Measurements from ENCODE around the gene SLC8B1.

Gene SLC8B1

DNA sequence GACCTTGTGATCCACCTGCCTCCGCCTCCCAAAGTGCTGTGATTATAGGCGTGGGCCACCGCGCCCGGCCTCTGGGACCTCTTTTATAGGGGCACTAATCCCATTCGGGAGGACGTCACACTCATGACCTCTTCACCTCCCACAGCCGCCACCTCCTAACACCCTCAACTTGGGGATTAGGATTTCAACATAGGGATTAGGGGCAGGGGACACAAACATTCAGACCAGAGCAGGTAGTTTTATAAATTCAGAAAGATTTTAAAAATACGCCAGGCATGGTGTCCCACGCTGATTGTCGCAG lies 64.2 kb downstream of the SLC8B1 start (continued):
- TF ChIP-seq, protein P1, sequence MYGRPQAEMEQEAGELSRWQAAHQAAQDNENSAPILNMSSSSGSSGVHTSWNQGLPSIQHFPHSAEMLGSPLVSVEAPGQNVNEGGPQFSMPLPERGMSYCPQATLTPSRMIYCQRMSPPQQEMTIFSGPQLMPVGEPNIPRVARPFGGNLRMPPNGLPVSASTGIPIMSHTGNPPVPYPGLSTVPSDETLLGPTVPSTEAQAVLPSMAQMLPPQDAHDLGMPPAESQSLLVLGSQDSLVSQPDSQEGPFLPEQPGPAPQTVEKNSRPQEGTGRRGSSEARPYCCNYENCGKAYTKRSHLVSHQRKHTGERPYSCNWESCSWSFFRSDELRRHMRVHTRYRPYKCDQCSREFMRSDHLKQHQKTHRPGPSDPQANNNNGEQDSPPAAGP (tag by site-specific recombination; IDR thresholded peaks at IDR 0.05), result no peak
- TF ChIP-seq EGR2 (tag by site-specific recombination; IDR thresholded peaks at IDR 0.05; ENCODE audit: low read depth), result no peak
- TF ChIP-seq, protein P2, sequence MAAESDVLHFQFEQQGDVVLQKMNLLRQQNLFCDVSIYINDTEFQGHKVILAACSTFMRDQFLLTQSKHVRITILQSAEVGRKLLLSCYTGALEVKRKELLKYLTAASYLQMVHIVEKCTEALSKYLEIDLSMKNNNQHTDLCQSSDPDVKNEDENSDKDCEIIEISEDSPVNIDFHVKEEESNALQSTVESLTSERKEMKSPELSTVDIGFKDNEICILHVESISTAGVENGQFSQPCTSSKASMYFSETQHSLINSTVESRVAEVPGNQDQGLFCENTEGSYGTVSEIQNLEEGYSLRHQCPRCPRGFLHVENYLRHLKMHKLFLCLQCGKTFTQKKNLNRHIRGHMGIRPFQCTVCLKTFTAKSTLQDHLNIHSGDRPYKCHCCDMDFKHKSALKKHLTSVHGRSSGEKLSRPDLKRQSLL (tag by site-specific recombination; IDR thresholded peaks at IDR 0.05), result no peak
- TF ChIP-seq ZNF560 (tag by site-specific recombination; IDR thresholded peaks at IDR 0.05; ENCODE audit: borderline replicate concordance), result no peak
- no peak for TF ChIP-seq MYNN (tag by site-specific recombination; IDR thresholded peaks at IDR 0.05; ENCODE audit: borderline replicate concordance)
- no peak for TF ChIP-seq ZNF157 (tag by site-specific recombination; IDR thresholded peaks at IDR 0.05)
- no peak for TF ChIP-seq ZNF768 (tag by site-specific recombination; IDR thresholded peaks at IDR 0.05)
- no peak for TF ChIP-seq SP3 (tag by site-specific recombination; IDR thresholded peaks at IDR 0.05)
- TF ChIP-seq, protein P3, sequence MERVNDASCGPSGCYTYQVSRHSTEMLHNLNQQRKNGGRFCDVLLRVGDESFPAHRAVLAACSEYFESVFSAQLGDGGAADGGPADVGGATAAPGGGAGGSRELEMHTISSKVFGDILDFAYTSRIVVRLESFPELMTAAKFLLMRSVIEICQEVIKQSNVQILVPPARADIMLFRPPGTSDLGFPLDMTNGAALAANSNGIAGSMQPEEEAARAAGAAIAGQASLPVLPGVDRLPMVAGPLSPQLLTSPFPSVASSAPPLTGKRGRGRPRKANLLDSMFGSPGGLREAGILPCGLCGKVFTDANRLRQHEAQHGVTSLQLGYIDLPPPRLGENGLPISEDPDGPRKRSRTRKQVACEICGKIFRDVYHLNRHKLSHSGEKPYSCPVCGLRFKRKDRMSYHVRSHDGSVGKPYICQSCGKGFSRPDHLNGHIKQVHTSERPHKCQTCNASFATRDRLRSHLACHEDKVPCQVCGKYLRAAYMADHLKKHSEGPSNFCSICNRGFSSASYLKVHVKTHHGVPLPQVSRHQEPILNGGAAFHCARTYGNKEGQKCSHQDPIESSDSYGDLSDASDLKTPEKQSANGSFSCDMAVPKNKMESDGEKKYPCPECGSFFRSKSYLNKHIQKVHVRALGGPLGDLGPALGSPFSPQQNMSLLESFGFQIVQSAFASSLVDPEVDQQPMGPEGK (tag by site-specific recombination; IDR thresholded peaks at IDR 0.05), result no peak
- TF ChIP-seq ZNF658 (tag by site-specific recombination; IDR thresholded peaks at IDR 0.05), result no peak

DNA sequence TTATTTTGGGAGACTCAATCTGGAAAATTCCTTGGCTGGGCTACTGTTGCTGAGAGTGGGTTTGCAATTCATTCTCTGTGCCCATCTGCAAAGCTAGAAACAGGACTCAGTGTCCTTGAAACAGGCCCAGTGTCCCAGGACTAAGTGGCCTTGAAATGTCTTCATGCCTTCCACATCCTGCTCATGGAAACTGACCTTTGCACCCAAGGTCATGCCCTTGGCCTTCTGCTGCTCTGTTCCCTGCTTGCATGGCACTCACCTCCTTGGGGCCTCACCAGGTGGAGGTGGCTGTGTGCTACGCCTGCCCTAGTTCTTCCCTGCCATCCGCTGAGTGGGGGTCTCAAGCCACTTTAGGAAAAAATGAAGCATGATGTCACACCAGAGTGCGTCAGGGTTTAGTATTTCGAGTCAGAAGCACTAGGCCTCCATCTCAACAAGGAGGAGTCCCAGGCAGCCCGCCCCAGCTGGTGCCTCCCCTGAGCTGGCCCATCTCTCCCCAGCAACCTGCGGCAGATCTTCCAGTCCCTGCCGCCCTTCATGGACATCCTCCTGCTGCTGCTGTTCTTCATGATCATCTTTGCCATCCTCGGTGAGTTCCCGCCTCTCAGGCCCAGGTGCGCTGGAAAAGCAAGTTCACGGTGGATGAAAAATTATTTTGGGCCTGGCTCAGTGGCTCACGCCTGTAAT lies 65.5 kb downstream of the SLC8B1 start:
- CTCF ChIA-PET, result interaction anchor here (0.6 kb wide), 1 partner anchor 265 kb away, joined by 3 read pairs; no protein-coding TSS in a partner anchor
- H3K9me3 ChIP-seq (ENCODE audit: control insufficient read depth, insufficient read depth, low read depth, low read length), result no peaks in the 10 kb centered on the region
- TF ChIP-seq ZNF404 (tag by site-specific recombination; IDR thresholded peaks at IDR 0.05), result no peak
- no peak for TF ChIP-seq ZNF585B (tag by site-specific recombination; IDR thresholded peaks at IDR 0.05)
- no peak for TF ChIP-seq ZNF549 (tag by site-specific recombination; IDR thresholded peaks at IDR 0.05)
- TF ChIP-seq ZNF596 (tag by site-specific recombination; IDR thresholded peaks at IDR 0.05), result no peak
- TF ChIP-seq ZFP69B (tag by site-specific recombination; IDR thresholded peaks at IDR 0.05), result no peak
- TF ChIP-seq ZNF354C (tag by site-specific recombination; IDR thresholded peaks at IDR 0.05; ENCODE audit: borderline replicate concordance, low read depth), result no peak
- no peak for TF ChIP-seq ZNF600 (tag by site-specific recombination; IDR thresholded peaks at IDR 0.05)
- no peak overlapping the region for H3K4me3 ChIP-seq (ENCODE audit: low read depth, low read length)
- no peak overlapping the region for H3K27ac ChIP-seq (ENCODE audit: extremely low read depth, low read depth, low read length)
- H3K4me1 ChIP-seq (ENCODE audit: control insufficient read depth, insufficient read depth, low read length), result no peaks in the 10 kb centered on the region
- H3K36me3 ChIP-seq (ENCODE audit: control insufficient read depth in 2 of 2, insufficient read depth in 1 of 2, low read length in 2 of 2), result peaks cover 0 to 16% of the 10 kb centered on the region in 2 experiments; a peak in 1 of 3 replicates
- POLR2A ChIA-PET, result no interaction called here

DNA sequence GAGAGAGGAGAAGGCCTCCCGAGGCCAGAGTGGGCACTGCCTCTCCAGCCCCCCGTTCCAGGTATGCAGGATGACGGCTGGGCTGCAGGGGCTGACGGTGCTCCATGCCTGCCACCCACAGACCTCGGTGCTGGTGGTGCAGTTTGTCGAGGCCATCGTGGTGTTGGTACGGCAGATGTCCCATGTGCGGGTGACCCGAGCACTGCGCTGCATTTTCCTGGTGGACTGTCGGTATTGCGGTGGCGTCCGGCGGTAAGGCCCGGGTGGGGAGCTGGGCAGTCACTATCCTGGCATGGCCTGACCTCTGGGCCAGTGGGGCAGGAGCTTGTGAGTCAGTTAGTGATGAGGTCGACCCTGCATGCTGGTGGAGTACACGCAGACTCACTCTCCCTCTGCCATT lies 66.3 kb downstream of the SLC8B1 start:
- CTCF ChIA-PET, result no interaction called here
- no peaks in the 10 kb centered on the region for H3K9me3 ChIP-seq (ENCODE audit: control insufficient read depth, insufficient read depth, low read depth, low read length)
- H3K4me1 ChIP-seq (ENCODE audit: control insufficient read depth, insufficient read depth, low read length), result no peaks in the 10 kb centered on the region
- POLR2A ChIA-PET, result no interaction called here
- H3K27ac ChIP-seq (ENCODE audit: extremely low read depth, low read depth, low read length), result no peak overlapping the region
- H3K4me3 ChIP-seq (ENCODE audit: low read depth, low read length), result no peak overlapping the region
- peaks cover 0 to 16% of the 10 kb centered on the region in 2 experiments; a peak in 1 of 3 replicates for H3K36me3 ChIP-seq (ENCODE audit: control insufficient read depth in 2 of 2, insufficient read depth in 1 of 2, low read length in 2 of 2)
- TF ChIP-seq ZNF501 (tag by site-specific recombination; IDR thresholded peaks at IDR 0.05) (no peak), ZNF529 (tag by site-specific recombination; IDR thresholded peaks at IDR 0.05; ENCODE audit: insufficient replicate concordance) (no peak), ZNF169 (tag by site-specific recombination; IDR thresholded peaks at IDR 0.05) (no peak), HOXC10 (CRISPR knock-in tag; IDR thresholded peaks at IDR 0.05) (no peak)
- TF ChIP-seq, protein P4, sequence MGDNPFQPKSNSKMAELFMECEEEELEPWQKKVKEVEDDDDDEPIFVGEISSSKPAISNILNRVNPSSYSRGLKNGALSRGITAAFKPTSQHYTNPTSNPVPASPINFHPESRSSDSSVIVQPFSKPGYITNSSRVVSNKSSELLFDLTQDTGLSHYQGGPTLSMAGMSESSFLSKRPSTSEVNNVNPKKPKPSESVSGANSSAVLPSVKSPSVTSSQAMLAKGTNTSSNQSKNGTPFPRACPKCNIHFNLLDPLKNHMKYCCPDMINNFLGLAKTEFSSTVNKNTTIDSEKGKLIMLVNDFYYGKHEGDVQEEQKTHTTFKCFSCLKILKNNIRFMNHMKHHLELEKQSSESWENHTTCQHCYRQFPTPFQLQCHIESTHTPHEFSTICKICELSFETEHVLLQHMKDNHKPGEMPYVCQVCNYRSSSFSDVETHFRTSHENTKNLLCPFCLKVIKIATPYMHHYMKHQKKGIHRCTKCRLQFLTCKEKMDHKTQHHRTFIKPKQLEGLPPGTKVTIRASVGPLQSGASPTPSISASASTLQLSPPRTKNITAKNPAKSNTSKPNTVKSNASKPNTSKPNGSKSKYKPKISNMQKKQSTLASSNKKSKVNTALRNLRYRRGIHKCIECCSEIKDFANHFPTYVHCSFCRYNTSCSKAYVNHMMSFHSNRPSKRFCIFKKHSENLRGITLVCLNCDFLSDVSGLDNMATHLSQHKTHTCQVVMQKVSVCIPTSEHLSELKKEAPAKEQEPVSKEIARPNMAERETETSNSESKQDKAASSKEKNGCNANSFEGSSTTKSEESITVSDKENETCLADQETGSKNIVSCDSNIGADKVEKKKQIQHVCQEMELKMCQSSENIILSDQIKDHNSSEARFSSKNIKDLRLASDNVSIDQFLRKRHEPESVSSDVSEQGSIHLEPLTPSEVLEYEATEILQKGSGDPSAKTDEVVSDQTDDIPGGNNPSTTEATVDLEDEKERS (tag by site-specific recombination; IDR thresholded peaks at IDR 0.05), result no peak
- TF ChIP-seq, protein P5, sequence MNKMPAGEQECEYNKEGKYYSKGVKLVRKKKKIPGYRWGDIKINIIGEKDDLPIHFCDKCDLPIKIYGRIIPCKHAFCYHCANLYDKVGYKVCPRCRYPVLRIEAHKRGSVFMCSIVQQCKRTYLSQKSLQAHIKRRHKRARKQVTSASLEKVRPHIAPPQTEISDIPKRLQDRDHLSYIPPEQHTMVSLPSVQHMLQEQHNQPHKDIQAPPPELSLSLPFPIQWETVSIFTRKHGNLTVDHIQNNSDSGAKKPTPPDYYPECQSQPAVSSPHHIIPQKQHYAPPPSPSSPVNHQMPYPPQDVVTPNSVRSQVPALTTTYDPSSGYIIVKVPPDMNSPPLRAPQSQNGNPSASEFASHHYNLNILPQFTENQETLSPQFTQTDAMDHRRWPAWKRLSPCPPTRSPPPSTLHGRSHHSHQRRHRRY (tag by site-specific recombination; IDR thresholded peaks at IDR 0.05), result no peak
- TF ChIP-seq, protein P3 (tag by site-specific recombination; IDR thresholded peaks at IDR 0.05), result no peak

All from HEK293 (cell line).